D721Med (cell line): ENCODE data around the gene RGS6.

Source experiments
- DNase-seq: peaks from one replicate; pipeline ENCODE4 v3.0.0; 2011; ENCODE audit warnings: low spot score; ENCODE audit not compliant: insufficient read length
- FAIRE-seq: peaks from 2 replicates; lab custom pipeline; 2011; peaks lifted over from hg19 to GRCh38; lab: Jason Lieb, UNC
- TF ChIP-seq, protein P1 (sequence below): IDR thresholded peaks from 2 replicates; pipeline ENCODE4 v1.5.1; 2012; ENCODE audit warnings: mild to moderate bottlenecking, control low read depth; ENCODE audit not compliant: insufficient read depth; ENCODE audit errors: missing control alignments

The RGS6 gene

DNA sequence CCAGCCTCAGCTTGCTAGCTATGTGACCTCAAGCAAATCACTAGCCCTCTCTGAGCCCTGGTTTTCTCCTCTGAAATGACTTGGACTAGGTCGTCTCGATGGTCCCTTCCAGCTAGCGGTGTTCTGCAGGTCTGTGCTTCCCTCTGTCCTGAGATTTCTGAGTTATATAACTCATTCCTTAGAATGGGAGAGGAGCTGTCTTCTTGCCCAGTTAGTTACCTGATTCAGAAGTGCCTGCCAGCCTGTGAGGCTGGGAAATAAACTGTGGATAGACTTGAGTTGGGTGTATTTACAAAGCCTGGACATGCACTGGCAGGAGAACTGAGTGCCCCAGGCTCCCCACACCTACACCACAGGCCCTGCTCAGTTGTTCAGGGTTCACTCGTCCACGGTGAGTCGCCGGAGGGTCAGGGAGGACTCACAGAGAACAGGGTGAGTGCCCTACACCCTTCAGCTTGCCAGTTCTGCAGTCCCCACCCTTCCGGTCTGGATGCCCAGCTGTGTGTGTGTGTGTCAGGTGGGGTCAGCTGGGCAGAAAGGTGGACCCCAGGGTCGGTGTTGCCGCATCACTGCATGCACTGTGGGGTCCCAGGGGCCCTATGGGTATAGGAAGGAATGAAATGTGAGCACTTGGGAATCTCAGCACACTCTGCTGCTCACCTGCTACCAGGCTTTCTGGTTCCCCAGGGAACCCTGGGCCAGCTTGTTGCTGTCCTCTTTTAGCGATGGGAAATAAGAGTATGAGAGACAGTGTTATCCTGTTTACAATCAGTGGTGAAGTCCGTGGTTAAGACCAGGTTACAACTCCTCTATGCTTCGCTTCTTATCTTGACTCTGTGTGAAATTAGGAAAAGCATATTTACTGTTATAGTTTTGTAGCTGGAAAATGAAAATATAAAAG, 613.4 kb downstream of the RGS6 start:
- no peak for DNase-seq
- FAIRE-seq: no peak
- TF ChIP-seq, protein P1, sequence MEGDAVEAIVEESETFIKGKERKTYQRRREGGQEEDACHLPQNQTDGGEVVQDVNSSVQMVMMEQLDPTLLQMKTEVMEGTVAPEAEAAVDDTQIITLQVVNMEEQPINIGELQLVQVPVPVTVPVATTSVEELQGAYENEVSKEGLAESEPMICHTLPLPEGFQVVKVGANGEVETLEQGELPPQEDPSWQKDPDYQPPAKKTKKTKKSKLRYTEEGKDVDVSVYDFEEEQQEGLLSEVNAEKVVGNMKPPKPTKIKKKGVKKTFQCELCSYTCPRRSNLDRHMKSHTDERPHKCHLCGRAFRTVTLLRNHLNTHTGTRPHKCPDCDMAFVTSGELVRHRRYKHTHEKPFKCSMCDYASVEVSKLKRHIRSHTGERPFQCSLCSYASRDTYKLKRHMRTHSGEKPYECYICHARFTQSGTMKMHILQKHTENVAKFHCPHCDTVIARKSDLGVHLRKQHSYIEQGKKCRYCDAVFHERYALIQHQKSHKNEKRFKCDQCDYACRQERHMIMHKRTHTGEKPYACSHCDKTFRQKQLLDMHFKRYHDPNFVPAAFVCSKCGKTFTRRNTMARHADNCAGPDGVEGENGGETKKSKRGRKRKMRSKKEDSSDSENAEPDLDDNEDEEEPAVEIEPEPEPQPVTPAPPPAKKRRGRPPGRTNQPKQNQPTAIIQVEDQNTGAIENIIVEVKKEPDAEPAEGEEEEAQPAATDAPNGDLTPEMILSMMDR: no peak

DNA sequence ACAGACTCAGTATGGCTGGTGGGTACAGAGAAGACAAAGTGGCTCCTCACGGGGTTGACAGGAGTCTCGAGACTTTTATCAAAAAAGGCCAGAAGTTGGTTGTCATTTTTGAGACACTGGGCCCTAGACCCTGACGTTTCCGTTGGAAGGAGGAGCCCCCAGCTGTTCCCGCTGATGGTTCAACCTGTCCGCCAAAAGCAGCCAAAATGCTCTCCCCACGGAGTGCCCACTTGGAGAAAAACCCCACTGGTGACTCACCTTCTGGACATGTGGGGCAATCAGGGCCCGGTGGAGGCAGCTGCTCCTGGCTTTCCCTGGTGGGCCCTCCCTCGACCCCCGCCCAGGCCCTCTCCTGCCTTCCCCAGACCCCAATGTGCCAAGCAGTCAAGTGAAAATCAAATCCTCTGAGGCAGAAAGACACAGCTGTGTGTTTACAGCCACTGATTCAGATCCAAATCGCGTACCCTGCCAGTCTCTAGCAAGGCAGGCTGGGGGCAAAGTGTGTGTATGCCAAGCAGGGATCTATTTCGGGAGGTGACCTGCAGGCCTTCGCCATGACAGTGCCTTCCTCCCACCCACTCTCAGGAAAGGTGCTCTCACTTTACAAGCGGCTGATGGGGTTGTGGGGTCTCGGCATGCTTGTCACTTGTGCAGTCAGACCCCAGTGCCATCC, 614.3 kb downstream of the RGS6 start:
- DNase-seq (no peak), FAIRE-seq (no peak)
- TF ChIP-seq, protein P1: no peak

DNA sequence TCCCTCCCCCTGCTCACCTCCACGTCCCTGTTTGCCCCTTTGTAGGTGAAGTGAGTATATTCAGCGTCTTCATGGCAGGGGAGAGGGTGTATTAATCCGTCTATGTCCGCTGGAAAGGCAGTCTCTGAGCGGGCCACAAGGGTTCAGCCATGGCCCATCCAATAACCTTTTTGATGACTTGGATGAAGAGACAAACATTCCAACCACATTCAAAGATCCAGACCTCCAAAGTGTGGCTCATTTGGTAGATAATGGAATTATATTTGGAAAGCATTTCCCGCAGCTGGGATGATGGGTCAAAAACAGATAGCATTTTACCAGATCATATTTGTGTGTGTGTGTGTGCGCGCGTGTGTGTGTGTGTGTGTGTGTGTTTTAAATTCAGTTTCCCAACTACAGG, 615.8 kb downstream of the RGS6 start:
- TF ChIP-seq, protein P1: no peak
- FAIRE-seq (no peak), DNase-seq (no peak)

DNA sequence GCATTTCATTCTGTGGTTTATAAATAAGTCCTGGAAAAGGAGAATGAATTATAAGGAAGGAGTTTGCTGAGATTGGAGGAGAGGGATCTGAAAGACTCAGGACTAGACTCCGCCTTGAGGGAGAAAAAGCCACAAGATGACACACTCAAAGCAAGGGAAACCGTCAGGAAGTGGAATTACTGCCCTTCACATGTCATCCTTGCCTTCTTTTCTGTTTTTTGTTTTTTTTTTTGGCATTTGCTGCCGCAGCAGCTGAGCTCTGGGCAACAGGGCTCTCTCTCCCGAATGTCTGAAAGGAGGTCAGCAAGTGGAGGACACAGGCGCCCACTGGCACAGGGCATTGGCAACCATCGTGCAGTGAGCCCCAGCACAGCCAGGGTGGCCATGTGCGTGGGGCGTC, 616.8 kb downstream of the RGS6 start:
- DNase-seq (no peak), FAIRE-seq (no peak)
- TF ChIP-seq, protein P1: no peak

DNA sequence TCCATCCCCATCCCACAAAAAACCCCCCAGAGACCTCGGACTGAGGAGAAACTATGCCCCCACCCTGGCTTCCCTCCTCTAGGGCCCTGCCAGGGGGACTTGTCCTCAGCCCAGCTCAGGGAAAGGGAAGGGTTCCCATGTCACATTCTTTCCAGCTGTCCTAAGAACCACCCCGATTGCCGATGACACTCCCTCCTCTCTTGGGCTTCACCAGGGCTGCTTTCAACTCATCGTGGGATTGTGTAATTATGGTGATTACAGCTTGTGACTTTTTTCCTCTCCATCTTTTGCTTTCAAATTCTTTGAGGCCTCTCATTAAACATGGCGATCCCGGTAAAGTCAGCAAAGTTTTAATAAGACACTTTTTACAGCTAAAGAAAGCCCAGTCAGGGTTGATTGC, 617.6 kb downstream of the RGS6 start:
- TF ChIP-seq, protein P1: no peak
- DNase-seq: no peak
- no peak for FAIRE-seq

DNA sequence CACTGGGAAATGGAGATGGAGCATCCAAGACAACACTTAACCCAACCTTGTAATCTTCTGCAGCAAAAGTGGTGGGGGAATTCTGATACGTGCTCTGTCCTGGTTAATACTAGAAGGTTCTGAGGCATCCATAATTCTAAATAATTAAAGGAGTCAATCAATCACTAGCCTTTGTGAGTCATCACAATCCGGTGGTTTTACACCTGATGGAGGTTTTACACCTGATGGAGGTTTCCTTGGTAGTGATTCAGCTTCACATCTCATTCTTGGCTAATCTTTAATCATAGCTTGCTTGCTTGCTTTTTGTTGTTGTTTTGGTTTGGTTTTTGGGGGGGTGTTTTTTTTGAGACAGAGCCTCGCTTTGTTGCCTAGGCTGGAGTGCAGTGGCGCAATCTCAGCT, 618.3 kb downstream of the RGS6 start:
- DNase-seq: no peak
- TF ChIP-seq, protein P1: no peak
- FAIRE-seq: no peak
